GM12878 (cell line): ENCODE measurements around the gene PAQR8. TPM values are rescaled to one million over a fixed set of nuclear protein-coding genes. Genes with fewer than 3 reads are reported as not detected.

ENCODE experiments used
- ATAC-seq: fragments of 200-7000 bp; cut with Tn5 transposase; 3 replicates; pipeline ENCODE4 v1.9.1; 2020; ENCODE audit warnings: mild to moderate bottlenecking, moderate library complexity
- BruUV-seq: library from RNA; stranded (reverse); fragments of 400-500 nt; replicated peaks from 2 replicates; lab custom pipeline; 2021; lab: Mats Ljungman, UMichigan
- CTCF ChIA-PET: fragments of 300-600 bp; sonication (Branson Sonifier 250); formaldehyde crosslinking; extraction: SDS; loops from one replicate; lab custom pipeline; 2021; ENCODE audit warnings: inconsistent platforms; lab: Yijun Ruan, JAX
- POLR2A ChIA-PET: fragments of 350-600 bp; formaldehyde crosslinking; extraction: SDS; loops from one replicate; lab custom pipeline; 2021; ENCODE audit warnings: inconsistent platforms; lab: Charles Lee
- RAD21 ChIA-PET: fragments of 300-600 bp; sonication (Branson Sonifier 250); formaldehyde crosslinking; loops from one replicate; lab custom pipeline; 2023; ENCODE audit warnings: antibody characterized with exemption; ENCODE audit not compliant: unreplicated experiment; lab: Charles Lee
- SMC1A ChIA-PET: fragments of 300-600 bp; sonication (Branson Sonifier 250); formaldehyde crosslinking; loops from one replicate; lab custom pipeline; 2023; ENCODE audit not compliant: unreplicated experiment, uncharacterized antibody; lab: Charles Lee
- DNase-seq: peaks from one replicate; pipeline ENCODE4 v3.0.0-alpha.2; 2011; ENCODE audit warnings: low read depth, low spot score
- FAIRE-seq: peaks from 3 replicates; lab custom pipeline; 2011; peaks lifted over from hg19 to GRCh38; lab: Jason Lieb, UNC
- H2AFZ ChIP-seq: 2 replicates; pipeline ENCODE4 v1.6.0; 2011; ENCODE audit warnings: low read depth, low read length, control low read depth; ENCODE audit not compliant: control insufficient read depth
- H3K27ac ChIP-seq: 2 replicates; pipeline ENCODE4 v1.5.1; 2011; ENCODE audit warnings: control low read depth; ENCODE audit not compliant: control insufficient read depth, insufficient read depth
- H3K27me3 ChIP-seq, 2 experiments: replicated peaks in 1 of 2; 2 replicates each; pipeline versions ENCODE4 v1.6.0 to v1.6.1; 2011; ENCODE audit warnings: low read length in 1 of 2; ENCODE audit not compliant: control insufficient read depth in 2 of 2, insufficient read depth in 2 of 2
- H3K36me3 ChIP-seq, 2 experiments: 2 replicates each; pipeline ENCODE4 v1.5.1; 2011; ENCODE audit warnings: low read length in 1 of 2; ENCODE audit not compliant: control insufficient read depth in 2 of 2, insufficient read depth in 2 of 2
- H3K4me1 ChIP-seq: 2 replicates; pipeline ENCODE4 v1.6.1; 2011; ENCODE audit warnings: mild to moderate bottlenecking, low read length, moderate library complexity, mixed read lengths; ENCODE audit not compliant: control insufficient read depth, insufficient read depth
- H3K4me2 ChIP-seq: 2 replicates; pipeline ENCODE4 v1.6.0; 2011; ENCODE audit warnings: control low read depth; ENCODE audit not compliant: control insufficient read depth, insufficient read depth
- H3K4me3 ChIP-seq: fragments of 200-600 bp; sonication (generic); 2 replicates; pipeline ENCODE4 v1.5.1; 2016
- H3K79me2 ChIP-seq: 2 replicates; pipeline ENCODE4 v1.6.0; 2011; ENCODE audit warnings: low read length; ENCODE audit not compliant: control insufficient read depth, insufficient read depth
- H3K9ac ChIP-seq: 2 replicates; pipeline ENCODE4 v1.8.0; 2011; ENCODE audit warnings: low read length, control low read depth, mixed read lengths; ENCODE audit not compliant: control insufficient read depth, insufficient read depth
- H3K9me3 ChIP-seq: replicated peaks from 3 replicates; pipeline ENCODE4 v1.5.1; 2011; ENCODE audit warnings: mild to moderate bottlenecking, low read length; ENCODE audit not compliant: control insufficient read depth, insufficient read depth
- H4K20me1 ChIP-seq: 2 replicates; pipeline ENCODE4 v1.6.0; 2011; ENCODE audit not compliant: control insufficient read depth, insufficient read depth
- CREB1 ChIP-seq: IDR thresholded peaks from 2 replicates; pipeline ENCODE4 v1.6.1; 2012; ENCODE audit warnings: low read depth, mild to moderate bottlenecking, inconsistent platforms
- ETV6 ChIP-seq, 2 experiments: fragments of 450-650 bp in 1 of 2; IDR thresholded peaks in 1 of 2; conservative IDR thresholded peaks in 1 of 2; 2 replicates each; pipeline ENCODE4 v1.6.1; 2014; ENCODE audit warnings: antibody characterized with exemption in 1 of 2, borderline replicate concordance in 1 of 2, low read depth in 1 of 2, mild to moderate bottlenecking in 1 of 2, moderate library complexity in 1 of 2
- IKZF2 ChIP-seq, 2 experiments: fragments of 450-650 bp; IDR thresholded peaks; 2 replicates each; pipeline ENCODE4 v1.6.1; 2017; ENCODE audit warnings: mild to moderate bottlenecking in 2 of 2, moderate library complexity in 2 of 2
- KDM1A ChIP-seq: fragments of 200-600 bp; sonication (generic); IDR thresholded peaks from 2 replicates; pipeline ENCODE4 v1.6.1; 2016; ENCODE audit warnings: borderline replicate concordance
- KLF5 ChIP-seq: fragments of 450-650 bp; IDR thresholded peaks from 2 replicates; pipeline ENCODE4 v1.6.1; 2014; ENCODE audit warnings: mild to moderate bottlenecking; ENCODE audit not compliant: partially characterized antibody
- MTA2 ChIP-seq: fragments of 450-650 bp; IDR thresholded peaks from 2 replicates; pipeline ENCODE4 v1.6.1; 2016; ENCODE audit warnings: low read depth, mild to moderate bottlenecking, moderate library complexity
- MYB ChIP-seq: fragments of 150-350 bp; IDR thresholded peaks from 2 replicates; pipeline ENCODE4 v1.6.1; 2014; ENCODE audit warnings: mild to moderate bottlenecking, low read depth, low read length, borderline replicate concordance
- SMAD1 ChIP-seq: fragments of 450-650 bp; IDR thresholded peaks from 2 replicates; pipeline ENCODE4 v1.6.1; 2018; ENCODE audit warnings: mild to moderate bottlenecking, low read depth; ENCODE audit not compliant: partially characterized antibody
- SRF ChIP-seq, 2 experiments: IDR thresholded peaks; 2 replicates each; pipeline ENCODE4 v1.6.1; 2011; ENCODE audit warnings: low read depth in 2 of 2, low read length in 2 of 2, mild to moderate bottlenecking in 1 of 2, moderate library complexity in 1 of 2
- STAT3 ChIP-seq: IDR thresholded peaks from 2 replicates; pipeline ENCODE4 v1.6.1; 2011; ENCODE audit warnings: low read depth, low read length, improper control_type of control experiment
- WGBS: methylation state at CpG from one replicate; pipeline ENCODE4 v1.1.6; 2016; ENCODE audit warnings: low lambda C conversion rate; ENCODE audit not compliant: insufficient replicate concordance, insufficient coverage; ENCODE audit errors: missing lambda C conversion rate; 5-methylcytosine and 5-hydroxymethylcytosine counted together
- in situ Hi-C: fragments of 300-500 bp; cut with MboI; formaldehyde crosslinking; loops from 9 replicates; pipeline ENCODE4 v1.14.3; 2018; ENCODE audit warnings: mixed read lengths
- intact Hi-C: fragments of 100-400 bp; cut with micrococcal nuclease; formaldehyde crosslinking; loops from one replicate; pipeline ENCODE4 v1.14.2; 2022; ENCODE audit not compliant: unreplicated experiment
- polyA plus RNA-seq, 11 experiments: library from polyadenylated mRNA; depleted of rRNA in 4 of 11; unstranded in 6 of 11; stranded (reverse) in 5 of 11; fragments of >200 nt; fragmentation: Nextera tagmentation in 4 of 11; fragmentation: Illumina TruSeq in 1 of 11; extraction: Ambion mirVana in 4 of 11; extraction: Trizol in 1 of 11; gene quantifications; 1 replicate in 1 of 11; 2 replicates in 10 of 11; pipeline versions ENCODE4 v1.2.1 to v1.2.3, GENCODE V29; 2011 to 2016; ENCODE audit warnings: inconsistent platforms in 2 of 11, missing spikeins in 2 of 11, low read depth in 1 of 11
- total RNA-seq, 4 experiments: library from RNA; depleted of rRNA in 3 of 4; stranded (reverse); fragments of >200 nt in 3 of 4; fragmentation: Illumina TruSeq in 1 of 4; extraction: Trizol in 1 of 4; gene quantifications; 2 replicates each; pipeline versions ENCODE4 v1.2.1 to v1.2.3, GENCODE V29; 2013 to 2021
- TF ChIP-seq, protein P1 (sequence below): fragments of 450-650 bp; IDR thresholded peaks from 2 replicates; pipeline ENCODE4 v1.6.1; 2017; ENCODE audit warnings: mild to moderate bottlenecking
- TF ChIP-seq, protein P2 (sequence below): IDR thresholded peaks from 2 replicates; pipeline ENCODE4 v1.6.1; 2011; ENCODE audit warnings: mild to moderate bottlenecking, low read depth, low read length, moderate library complexity; ENCODE audit not compliant: insufficient replicate concordance
- TF ChIP-seq, protein P3 (sequence below): IDR thresholded peaks from 2 replicates; pipeline ENCODE4 v1.6.1; 2012; ENCODE audit warnings: low read depth, low read length, improper control_type of control experiment
- TF ChIP-seq, protein P4 (sequence below): IDR thresholded peaks from 2 replicates; pipeline ENCODE4 v1.6.1; 2012; ENCODE audit warnings: improper control_type of control experiment, low read depth, low read length; ENCODE audit not compliant: insufficient replicate concordance

Gene PAQR8
- total and polyA plus RNA-seq, 10 of the 15 experiments (the other 5 are each of a cell fraction or from before 2014, with no cell fraction given): 3.9 to 22.4 (median 14.6) TPM

DNA sequence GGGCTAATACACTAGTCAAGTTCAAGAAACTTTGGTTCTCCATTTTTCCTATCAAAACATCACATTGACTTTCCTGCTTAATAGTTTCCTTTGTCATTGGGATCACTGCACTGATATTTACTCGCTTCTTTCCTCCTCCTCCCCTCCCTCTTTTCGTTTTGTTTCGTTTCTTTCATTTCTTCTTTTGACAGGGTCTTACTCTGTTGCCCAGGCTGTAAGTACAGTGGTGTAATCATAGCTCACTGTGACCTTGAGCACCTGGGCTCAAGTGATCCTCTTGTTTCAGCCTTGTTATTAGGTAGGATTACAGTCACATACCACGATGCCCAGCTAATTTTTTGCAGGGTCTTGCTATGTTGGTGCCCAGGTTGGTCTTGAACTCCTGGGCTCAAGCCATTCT lies 12.3 kb downstream of the PAQR8 start:
- Histone ChIP-seq H2AFZ (no peak overlapping the region), H3K4me3 (no peak overlapping the region), H3K9me3 (peaks cover 4% of the 10 kb centered on the region; the same call in 2 of the 3 replicates), H3K79me2 (peaks cover 10% of the 10 kb centered on the region; the same call in 1 of the 2 replicates), H4K20me1 (no peaks in the 10 kb centered on the region), H3K4me2 (no peak overlapping the region), H3K4me1 (peaks cover 26% of the 10 kb centered on the region), H3K27me3 (no peaks in the 10 kb centered on the region), H3K9ac (no peak overlapping the region), H3K36me3 (0 out of 4 replicates have a peak, but pooled peaks cover 0 to 3% of the 10 kb centered on the region in 2 experiments), H3K27ac (no peak overlapping the region)
- FAIRE-seq (no peak), ATAC-seq (no peak), DNase-seq (no peak)
- CTCF ChIA-PET: interaction anchor here (0.7 to 5.1 kb wide), 7 partner anchors 9 to 111 kb away, joined by 3 to 21 read pairs (median 3); no protein-coding TSS in a partner anchor
- 96% methylated on average over 4 of the region's 4 CpGs for WGBS
- RAD21 ChIA-PET: interaction anchor here (1.9 to 5.1 kb wide), 2 partner anchors 10 to 15 kb away, joined by 9 to 32 read pairs; no protein-coding TSS in a partner anchor
- no TSS peak for BruUV-seq
- intact Hi-C loops: no loop called here
- POLR2A ChIA-PET: interaction anchor here (0.6 to 5.2 kb wide), 5 partner anchors 11 to 770 kb away, joined by 3 to 28 read pairs (median 4); no protein-coding TSS in a partner anchor
- SMC1A ChIA-PET: interaction anchor here (1.4 to 8.6 kb wide), 4 partner anchors 9 to 58 kb away, joined by 3 to 70 read pairs (median 36); partner anchors contain the start of gene PAQR8
- in situ Hi-C loops: no loop called here
- TF ChIP-seq KDM1A (no peak), SMAD1 (no peak), MTA2 (no peak), KLF5 (no peak), SRF (IDR thresholded peaks at IDR 0.05; ENCODE audit: low read depth in 2 of 2, low read length in 2 of 2) (no peak), MYB (no peak), CREB1 (no peak), STAT3 (no peak), IKZF2 (IDR thresholded peaks at IDR 0.05) (no peak), ETV6 (conservative IDR thresholded peaks at IDR 0.05 in 1 of 2, IDR thresholded peaks at IDR 0.05 in 1 of 2; ENCODE audit: borderline replicate concordance in 1 of 2, low read depth in 1 of 2) (no peak)
- TF ChIP-seq, protein P1, sequence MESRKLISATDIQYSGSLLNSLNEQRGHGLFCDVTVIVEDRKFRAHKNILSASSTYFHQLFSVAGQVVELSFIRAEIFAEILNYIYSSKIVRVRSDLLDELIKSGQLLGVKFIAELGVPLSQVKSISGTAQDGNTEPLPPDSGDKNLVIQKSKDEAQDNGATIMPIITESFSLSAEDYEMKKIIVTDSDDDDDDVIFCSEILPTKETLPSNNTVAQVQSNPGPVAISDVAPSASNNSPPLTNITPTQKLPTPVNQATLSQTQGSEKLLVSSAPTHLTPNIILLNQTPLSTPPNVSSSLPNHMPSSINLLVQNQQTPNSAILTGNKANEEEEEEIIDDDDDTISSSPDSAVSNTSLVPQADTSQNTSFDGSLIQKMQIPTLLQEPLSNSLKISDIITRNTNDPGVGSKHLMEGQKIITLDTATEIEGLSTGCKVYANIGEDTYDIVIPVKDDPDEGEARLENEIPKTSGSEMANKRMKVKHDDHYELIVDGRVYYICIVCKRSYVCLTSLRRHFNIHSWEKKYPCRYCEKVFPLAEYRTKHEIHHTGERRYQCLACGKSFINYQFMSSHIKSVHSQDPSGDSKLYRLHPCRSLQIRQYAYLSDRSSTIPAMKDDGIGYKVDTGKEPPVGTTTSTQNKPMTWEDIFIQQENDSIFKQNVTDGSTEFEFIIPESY: no peak
- TF ChIP-seq, protein P2, sequence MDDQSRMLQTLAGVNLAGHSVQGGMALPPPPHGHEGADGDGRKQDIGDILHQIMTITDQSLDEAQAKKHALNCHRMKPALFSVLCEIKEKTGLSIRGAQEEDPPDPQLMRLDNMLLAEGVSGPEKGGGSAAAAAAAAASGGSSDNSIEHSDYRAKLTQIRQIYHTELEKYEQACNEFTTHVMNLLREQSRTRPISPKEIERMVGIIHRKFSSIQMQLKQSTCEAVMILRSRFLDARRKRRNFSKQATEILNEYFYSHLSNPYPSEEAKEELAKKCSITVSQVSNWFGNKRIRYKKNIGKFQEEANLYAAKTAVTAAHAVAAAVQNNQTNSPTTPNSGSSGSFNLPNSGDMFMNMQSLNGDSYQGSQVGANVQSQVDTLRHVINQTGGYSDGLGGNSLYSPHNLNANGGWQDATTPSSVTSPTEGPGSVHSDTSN: no peak
- TF ChIP-seq, protein P3, sequence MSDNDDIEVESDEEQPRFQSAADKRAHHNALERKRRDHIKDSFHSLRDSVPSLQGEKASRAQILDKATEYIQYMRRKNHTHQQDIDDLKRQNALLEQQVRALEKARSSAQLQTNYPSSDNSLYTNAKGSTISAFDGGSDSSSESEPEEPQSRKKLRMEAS: no peak
- TF ChIP-seq, protein P4, sequence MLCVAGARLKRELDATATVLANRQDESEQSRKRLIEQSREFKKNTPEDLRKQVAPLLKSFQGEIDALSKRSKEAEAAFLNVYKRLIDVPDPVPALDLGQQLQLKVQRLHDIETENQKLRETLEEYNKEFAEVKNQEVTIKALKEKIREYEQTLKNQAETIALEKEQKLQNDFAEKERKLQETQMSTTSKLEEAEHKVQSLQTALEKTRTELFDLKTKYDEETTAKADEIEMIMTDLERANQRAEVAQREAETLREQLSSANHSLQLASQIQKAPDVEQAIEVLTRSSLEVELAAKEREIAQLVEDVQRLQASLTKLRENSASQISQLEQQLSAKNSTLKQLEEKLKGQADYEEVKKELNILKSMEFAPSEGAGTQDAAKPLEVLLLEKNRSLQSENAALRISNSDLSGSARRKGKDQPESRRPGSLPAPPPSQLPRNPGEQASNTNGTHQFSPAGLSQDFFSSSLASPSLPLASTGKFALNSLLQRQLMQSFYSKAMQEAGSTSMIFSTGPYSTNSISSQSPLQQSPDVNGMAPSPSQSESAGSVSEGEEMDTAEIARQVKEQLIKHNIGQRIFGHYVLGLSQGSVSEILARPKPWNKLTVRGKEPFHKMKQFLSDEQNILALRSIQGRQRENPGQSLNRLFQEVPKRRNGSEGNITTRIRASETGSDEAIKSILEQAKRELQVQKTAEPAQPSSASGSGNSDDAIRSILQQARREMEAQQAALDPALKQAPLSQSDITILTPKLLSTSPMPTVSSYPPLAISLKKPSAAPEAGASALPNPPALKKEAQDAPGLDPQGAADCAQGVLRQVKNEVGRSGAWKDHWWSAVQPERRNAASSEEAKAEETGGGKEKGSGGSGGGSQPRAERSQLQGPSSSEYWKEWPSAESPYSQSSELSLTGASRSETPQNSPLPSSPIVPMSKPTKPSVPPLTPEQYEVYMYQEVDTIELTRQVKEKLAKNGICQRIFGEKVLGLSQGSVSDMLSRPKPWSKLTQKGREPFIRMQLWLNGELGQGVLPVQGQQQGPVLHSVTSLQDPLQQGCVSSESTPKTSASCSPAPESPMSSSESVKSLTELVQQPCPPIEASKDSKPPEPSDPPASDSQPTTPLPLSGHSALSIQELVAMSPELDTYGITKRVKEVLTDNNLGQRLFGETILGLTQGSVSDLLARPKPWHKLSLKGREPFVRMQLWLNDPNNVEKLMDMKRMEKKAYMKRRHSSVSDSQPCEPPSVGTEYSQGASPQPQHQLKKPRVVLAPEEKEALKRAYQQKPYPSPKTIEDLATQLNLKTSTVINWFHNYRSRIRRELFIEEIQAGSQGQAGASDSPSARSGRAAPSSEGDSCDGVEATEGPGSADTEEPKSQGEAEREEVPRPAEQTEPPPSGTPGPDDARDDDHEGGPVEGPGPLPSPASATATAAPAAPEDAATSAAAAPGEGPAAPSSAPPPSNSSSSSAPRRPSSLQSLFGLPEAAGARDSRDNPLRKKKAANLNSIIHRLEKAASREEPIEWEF: no peak
